Measurements from ENCODE around the gene MDC1.
"Not testable (repeated sequence)": the region's sequence is repeated elsewhere in the genome, so short reads cannot be mapped to it uniquely, and the experiment has no call there.

Gene MDC1

GRCh38 chr6:30683183-30683979, 33.7 kb downstream of the MDC1 start:
- no peak for DNase-seq (ENCODE audit: low read depth in 2 of 2)

GRCh38 chr6:30682143-30683117, 34.7 kb downstream of the MDC1 start:
- peak; percentile 72 to 76 for DNase-seq (ENCODE audit: low read depth in 2 of 2)

GRCh38 chr6:30681766-30682142, 35.3 kb downstream of the MDC1 start:
- no peak for DNase-seq (ENCODE audit: low read depth in 2 of 2)

DNA sequence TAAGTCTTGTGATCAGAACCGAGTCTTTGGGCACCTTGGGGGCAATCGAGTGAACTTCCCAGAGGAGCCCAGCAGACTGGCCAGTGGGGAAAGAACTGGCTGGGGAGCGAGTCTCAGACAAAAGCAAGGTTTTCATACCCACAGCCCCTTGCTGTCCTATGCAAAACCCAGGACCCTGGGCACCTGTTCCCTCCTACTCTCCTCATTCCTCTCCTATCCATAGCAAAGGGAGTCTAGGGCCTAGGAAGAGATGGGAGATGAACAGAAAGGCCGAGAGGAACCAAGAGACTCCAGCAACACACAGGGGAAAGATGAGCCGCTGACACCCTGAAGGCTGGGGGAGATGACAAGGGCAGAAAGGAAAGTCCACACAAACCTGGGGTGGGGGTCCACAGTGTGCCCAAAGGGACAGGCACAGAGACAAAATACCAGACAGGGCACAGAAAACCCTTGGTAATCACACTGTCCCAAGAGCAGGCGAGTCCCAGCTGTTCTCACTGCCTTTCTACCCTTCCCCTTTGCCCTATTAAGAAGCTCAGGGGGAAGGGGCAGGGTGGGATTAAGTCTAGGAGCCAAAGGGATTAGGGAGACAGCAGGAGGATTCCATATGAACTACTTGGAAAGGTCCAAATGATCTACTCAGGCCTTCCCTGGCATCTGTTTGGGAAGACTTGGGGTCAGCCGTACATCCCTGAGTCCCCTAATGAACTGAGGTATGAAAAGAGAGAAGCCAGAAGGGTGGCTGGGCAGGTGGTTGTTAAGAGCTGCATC, 37.1 kb downstream of the MDC1 start:
- DNase-seq (ENCODE audit: low read depth in 2 of 2): no peak

DNA sequence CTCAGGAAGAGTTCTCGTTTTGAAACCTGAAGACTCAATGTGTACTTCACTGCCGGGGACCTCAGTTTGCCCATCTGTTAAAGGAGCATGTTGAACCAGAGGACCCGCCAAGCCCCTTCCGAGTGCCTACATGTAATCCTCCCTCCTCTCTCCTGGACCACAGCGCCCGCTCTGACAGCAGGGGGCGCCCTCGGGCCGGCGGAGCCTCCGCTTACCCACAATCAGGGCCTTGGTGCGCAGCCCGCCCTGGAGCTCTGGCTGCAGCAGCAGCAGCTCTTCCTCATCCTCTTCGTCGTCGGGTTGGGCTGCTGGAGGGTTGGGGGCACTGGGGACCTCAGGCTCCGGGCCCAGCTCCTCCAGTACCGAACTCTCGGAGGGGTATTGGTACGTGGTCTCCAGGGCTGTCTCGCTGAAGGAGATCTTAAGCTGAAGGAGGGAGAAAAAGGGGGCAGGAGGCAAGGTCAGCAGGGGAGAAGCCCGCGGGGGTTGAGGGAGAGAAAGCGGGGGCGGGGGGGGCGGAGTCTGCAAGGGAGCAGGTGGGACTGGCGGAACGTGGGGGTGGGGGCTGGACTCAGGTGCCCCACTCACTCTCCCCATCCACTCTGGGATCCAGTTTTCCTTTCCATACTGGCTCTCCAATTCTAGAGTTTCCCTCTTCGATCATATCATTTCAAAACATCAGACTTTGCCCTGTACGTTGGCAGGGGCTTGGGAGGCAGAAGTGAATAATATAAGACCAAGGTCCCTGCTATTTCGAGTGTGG, 37.9 kb downstream of the MDC1 start:
- DNase-seq (ENCODE audit: low read depth in 2 of 2): peak; percentile 79

DNA sequence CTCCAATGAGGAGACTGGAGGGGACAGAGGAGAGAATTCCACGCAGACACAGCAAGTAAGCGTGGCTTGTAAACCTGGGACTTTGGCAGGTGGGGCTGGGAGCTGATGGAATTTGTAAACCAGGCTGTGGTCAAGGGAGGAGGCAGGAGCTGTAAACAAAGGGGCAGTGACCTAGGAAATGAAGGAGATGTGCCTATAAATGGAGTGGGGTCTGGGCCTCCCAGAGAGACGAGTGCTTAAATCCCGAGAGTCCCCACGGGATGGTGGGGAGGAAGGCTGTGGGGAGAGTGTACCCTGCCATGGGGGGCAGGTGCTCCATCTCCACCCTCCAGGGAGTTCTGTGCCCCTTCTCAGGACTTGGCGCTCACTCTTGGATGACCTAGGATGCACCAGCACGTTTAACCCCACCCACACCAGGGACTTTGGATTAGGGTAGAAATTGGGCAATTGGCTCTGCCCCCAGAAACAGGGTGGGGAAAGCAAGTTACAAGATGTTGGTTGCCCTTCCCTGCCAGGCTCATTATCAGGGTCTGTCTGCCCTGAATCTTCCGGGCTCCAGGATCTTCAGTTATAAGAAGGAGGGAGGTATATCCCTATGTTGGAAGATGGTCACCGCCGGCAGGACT, 40.3 kb downstream of the MDC1 start:
- no peak for DNase-seq (ENCODE audit: low read depth in 2 of 2)

DNA sequence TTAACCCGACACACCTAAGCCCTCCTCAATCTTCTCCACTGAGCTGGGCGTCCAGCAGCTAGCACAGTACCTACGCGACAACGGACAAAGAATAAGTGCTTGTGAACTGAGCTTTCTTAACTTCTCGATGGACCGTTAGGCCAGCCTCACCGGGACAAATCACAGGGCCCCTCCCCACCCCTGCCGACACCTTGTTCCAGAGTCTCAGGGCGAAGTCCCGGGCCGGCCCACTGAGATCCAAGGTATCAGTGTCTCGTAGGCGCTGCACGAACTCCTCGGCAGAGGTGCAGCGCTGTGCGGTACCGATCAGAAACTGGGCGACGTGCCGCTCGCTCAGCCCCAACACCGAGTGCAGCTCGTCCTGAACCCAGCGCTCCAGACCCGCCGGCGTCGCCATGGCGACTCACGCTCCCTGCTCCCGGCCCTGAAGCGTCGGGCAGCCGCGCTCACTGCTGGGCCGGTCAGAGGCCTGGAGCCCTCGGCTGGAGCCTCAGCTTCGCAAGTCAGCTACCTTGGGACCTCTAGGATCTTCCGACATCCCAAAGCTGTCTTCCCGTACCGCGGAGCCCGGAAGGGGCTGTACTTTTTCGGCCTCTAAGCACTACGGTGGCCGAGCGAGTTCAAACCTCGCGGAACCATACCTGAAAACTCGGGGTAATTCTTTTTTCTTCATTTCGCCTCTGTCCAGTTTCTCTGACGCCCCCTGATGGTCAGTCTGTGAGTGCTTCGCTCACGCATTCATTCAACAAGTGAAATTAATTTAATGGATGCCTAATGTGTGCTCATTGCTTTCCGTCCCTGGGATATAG, 44.4 kb downstream of the MDC1 start, which contains the start of gene DHX16:
Gene DHX16, minus strand, starts transcription at position 562 of the 809 bp plus-strand sequence. Its CDS starts 165 bp downstream, at position 397.
- DNase-seq (ENCODE audit: low read depth in 2 of 2): peak; percentile 77 to 79

GRCh38 chr6:30670760-30671527, 46.1 kb downstream of the MDC1 start:
- no peak for DNase-seq (ENCODE audit: low read depth in 2 of 2)

- DNase-seq (ENCODE audit: low read depth in 2 of 2): peak in 1 of 2 donors; percentile 33
Measured at GRCh38 chr6:30666300-30666699, 50.8 kb downstream of the MDC1 start.

DNA sequence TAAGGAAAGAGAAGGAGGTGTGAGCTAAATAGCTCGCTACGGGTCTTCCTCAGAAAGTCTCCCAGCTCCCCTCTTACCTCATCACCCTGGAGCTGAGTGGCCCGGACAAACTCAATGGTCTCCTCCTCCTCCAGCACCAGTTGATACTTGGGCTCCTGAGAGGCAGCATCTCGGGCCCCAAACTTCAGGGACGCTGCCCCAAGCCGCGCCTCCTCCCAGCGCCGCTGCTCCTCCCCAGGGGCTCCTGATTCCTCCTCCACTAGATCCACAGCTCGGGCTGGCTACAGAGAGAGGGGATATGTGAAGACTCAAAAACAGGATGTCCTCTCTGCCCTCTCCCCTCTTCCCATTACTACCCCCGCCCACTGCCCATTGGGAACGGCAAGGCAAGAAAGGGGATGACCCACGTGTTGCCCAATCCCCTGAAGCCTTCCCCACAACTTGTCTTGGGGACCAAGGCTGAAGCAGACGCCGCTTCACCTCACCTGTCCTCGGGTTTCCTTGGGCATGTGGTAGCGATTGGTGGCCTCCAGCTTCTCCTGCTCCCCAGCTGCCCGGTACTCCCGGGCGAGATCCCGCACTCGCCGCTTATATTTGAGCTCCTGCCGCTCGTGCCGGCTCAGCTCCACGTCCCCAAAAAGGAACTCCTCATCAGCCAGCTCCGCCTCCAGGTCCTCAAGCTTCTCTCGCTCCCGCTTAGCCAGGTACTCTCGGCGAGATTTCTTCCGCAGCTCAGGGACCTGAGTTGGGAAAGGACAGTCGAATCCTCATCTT, 51.9 kb downstream of the MDC1 start:
- no peak for DNase-seq (ENCODE audit: low read depth in 2 of 2)

- DNase-seq (ENCODE audit: low read depth in 2 of 2): not testable (repeated sequence)
Measured at GRCh38 chr6:30657922-30658321, 59.2 kb downstream of the MDC1 start.

DNA sequence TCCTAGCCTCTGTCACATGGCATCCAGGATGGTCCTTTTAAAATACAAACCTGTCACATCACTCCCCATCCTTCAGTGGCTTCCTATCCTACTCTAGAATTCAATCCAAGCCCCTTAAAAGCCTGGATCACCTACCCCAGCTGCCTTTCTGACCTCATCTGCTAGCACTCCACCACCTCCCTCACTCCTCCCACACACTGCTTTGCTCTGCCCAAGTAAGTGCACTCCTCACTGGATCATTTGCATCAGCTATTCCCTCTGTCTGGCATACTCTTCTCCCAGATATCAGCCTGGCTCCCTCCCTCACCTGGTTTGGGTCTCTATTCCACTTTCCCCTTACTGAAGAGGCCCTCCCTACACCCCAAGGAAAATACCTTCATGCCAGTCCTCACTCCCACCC, 59.6 kb downstream of the MDC1 start:
- DNase-seq (ENCODE audit: low read depth in 2 of 2): no peak

GRCh38 chr6:30656513-30656912, 60.6 kb downstream of the MDC1 start:
- no peak for DNase-seq (ENCODE audit: low read depth in 2 of 2)

GRCh38 chr6:30655743-30656094, 61.4 kb downstream of the MDC1 start:
- no peak for DNase-seq (ENCODE audit: low read depth in 2 of 2)

DNA sequence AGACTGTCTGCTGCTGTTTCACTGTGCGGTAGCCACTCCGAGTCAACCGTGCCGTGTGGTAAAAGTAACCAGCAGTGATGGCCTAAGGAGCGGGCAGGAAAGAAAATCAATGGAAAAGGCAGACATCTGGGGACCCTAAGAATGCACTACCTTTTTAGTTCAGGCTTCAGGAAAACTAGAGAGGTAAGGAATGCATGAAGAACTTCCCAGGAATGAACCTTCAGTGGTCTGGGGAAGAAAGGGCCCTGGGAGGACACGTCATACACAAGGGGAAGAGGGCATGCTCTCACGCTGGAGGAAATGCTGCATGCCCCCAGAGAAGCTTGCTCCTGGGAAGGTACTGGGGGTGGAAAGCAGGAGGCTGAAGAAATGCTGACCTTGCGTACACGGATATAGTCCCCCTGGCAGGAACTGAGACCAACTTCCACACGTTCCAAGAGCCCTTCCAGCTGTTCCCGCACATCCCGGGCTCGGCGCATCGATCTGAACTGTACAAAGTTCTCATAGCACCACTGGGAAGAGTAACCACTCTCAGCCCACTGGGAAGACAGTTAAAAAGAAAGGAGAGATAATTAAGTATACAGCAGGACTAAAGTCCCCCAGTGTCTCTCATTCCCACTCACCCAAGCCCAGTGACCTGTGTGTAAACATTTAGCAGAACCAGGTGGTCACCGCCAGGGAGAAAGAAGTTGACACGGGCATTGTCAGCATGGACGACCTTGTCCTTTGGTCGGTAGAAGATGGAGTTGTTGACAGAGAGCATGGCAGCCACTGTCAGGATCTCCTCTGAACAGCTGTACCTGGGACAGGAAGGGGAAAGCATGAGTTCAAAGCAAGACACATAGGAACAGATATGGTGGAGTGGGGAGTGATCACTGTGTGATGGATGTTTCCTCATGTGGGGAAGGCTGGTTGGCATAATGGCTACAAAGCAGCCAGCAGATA, 62.0 kb downstream of the MDC1 start:
- DNase-seq (ENCODE audit: low read depth in 2 of 2): no peak

GRCh38 chr6:30651143-30651542, 65.9 kb downstream of the MDC1 start:
- no peak for DNase-seq (ENCODE audit: low read depth in 2 of 2)

All from activated CD8-positive, alpha-beta memory T cell treated with anti-CD3 and anti-CD28 coated beads for 4 hours (primary cell).